HCT116 (cell line): ENCODE data around the gene CAMK1D. TPM values are rescaled to one million over a fixed set of nuclear protein-coding genes. Genes with fewer than 3 reads are reported as not detected.

Source experiments
- ATAC-seq: fragments of 200-7000 bp; cut with Tn5 transposase; 2 replicates; pipeline ENCODE4 v1.9.1; 2020; ENCODE audit warnings: mild to moderate bottlenecking, moderate library complexity
- BruUV-seq: library from RNA; stranded (reverse); fragments of 400-500 nt; replicated peaks from 2 replicates; lab custom pipeline; 2021; lab: Mats Ljungman, UMichigan
- CTCF ChIA-PET: fragments of 300-600 bp; sonication (Branson Sonifier 250); formaldehyde crosslinking; loops from one replicate; lab custom pipeline; 2021; ENCODE audit warnings: antibody characterized with exemption; lab: Charles Lee
- POLR2A ChIA-PET: fragments of 300-600, 350-600 bp; sonication (Branson Sonifier 250); formaldehyde crosslinking; loops from one replicate; lab custom pipeline; 2021; ENCODE audit warnings: antibody characterized with exemption; lab: Charles Lee
- RAD21 ChIA-PET, 2 experiments: fragments of 300-600 bp; sonication (Branson Sonifier 250); formaldehyde crosslinking; loops; one replicate each; lab custom pipeline; 2023; ENCODE audit warnings: low total read pairs in 2 of 2; ENCODE audit not compliant: uncharacterized antibody in 2 of 2, unreplicated experiment in 2 of 2, low non-redundant PET in 1 of 2; lab: Charles Lee
- DNase-seq: peaks from one replicate; pipeline ENCODE4 v3.0.0-alpha.2; 2010; ENCODE audit warnings: low read depth, low spot score
- H2AFZ ChIP-seq: fragments of 200-600 bp; shearing (Covaris generic), sonication (generic); 2 replicates; pipeline ENCODE4 v1.6.1; 2017; ENCODE audit warnings: low read depth, mixed run types, mixed read lengths, antibody characterized with exemption, low read length; ENCODE audit not compliant: poor library complexity, severe bottlenecking
- H3K27ac ChIP-seq: 2 replicates; pipeline ENCODE4 v1.5.1; 2012; ENCODE audit warnings: low read depth, low read length
- H3K27me3 ChIP-seq: fragments of 200-600 bp; sonication (generic); 2 replicates; pipeline ENCODE4 v1.6.1; 2016; ENCODE audit warnings: mixed run types, low read length, mixed read lengths; ENCODE audit not compliant: insufficient read depth
- H3K36me3 ChIP-seq, 2 experiments: fragments of 200-500 bp in 1 of 2; fragments of 200-600 bp in 1 of 2; sonication (Bioruptor generic) in 1 of 2; sonication (generic) in 1 of 2; 2 replicates each; pipeline versions ENCODE4 v1.5.1 to v1.6.1; 2014 to 2016; ENCODE audit warnings: low read length in 2 of 2, inconsistent platforms in 1 of 2, mixed read lengths in 1 of 2, mixed run types in 1 of 2; ENCODE audit not compliant: insufficient read depth in 2 of 2, control insufficient read depth in 1 of 2
- H3K4me1 ChIP-seq, 2 experiments: fragments of 200-600 bp in 1 of 2; sonication (generic) in 1 of 2; 2 replicates each; pipeline versions ENCODE4 v1.5.1 to v1.6.1; 2012 to 2017; ENCODE audit warnings: low read length in 2 of 2, inconsistent platforms in 1 of 2, mild to moderate bottlenecking in 1 of 2, mixed read lengths in 1 of 2, mixed run types in 1 of 2, moderate library complexity in 1 of 2; ENCODE audit not compliant: insufficient read depth in 2 of 2, control insufficient read depth in 1 of 2
- H3K4me2 ChIP-seq: fragments of 200-600 bp; sonication (generic); 2 replicates; pipeline ENCODE4 v1.6.1; 2017; ENCODE audit warnings: mixed run types, low read length, mixed read lengths
- H3K4me3 ChIP-seq, 2 experiments: fragments of 200-600 bp in 1 of 2; sonication (generic) in 1 of 2; replicated peaks in 1 of 2; 2 replicates each; pipeline ENCODE4 v1.5.1; 2011 to 2016; ENCODE audit warnings: low read length in 2 of 2, control low read depth in 1 of 2, low read depth in 1 of 2, mild to moderate bottlenecking in 1 of 2, mixed read lengths in 1 of 2, mixed run types in 1 of 2
- H3K79me2 ChIP-seq: fragments of 200-600 bp; sonication (generic); 2 replicates; pipeline ENCODE4 v1.6.1; 2017; ENCODE audit warnings: mild to moderate bottlenecking, mixed run types, low read length, moderate library complexity, mixed read lengths; ENCODE audit not compliant: insufficient read depth
- H3K9ac ChIP-seq: fragments of 200-600 bp; sonication (generic); 2 replicates; pipeline ENCODE4 v1.6.1; 2016; ENCODE audit warnings: low read length, mixed read lengths
- H3K9me2 ChIP-seq: fragments of 200-600 bp; sonication (generic), shearing (Covaris generic); 2 replicates; pipeline ENCODE4 v1.6.1; 2017; ENCODE audit warnings: mixed run types, mild to moderate bottlenecking, moderate library complexity; ENCODE audit not compliant: insufficient read depth
- H3K9me3 ChIP-seq, 2 experiments: fragments of 200-500 bp in 1 of 2; fragments of 200-600 bp in 1 of 2; sonication (Bioruptor generic) in 1 of 2; sonication (generic) in 1 of 2; 2 replicates each; pipeline ENCODE4 v1.6.1; 2014 to 2017; ENCODE audit warnings: low read length in 2 of 2, mixed read lengths in 2 of 2, inconsistent platforms in 1 of 2, low read depth in 1 of 2, mild to moderate bottlenecking in 1 of 2, mixed run types in 1 of 2, moderate library complexity in 1 of 2; ENCODE audit not compliant: control insufficient read depth in 1 of 2, insufficient read depth in 1 of 2
- H4K20me1 ChIP-seq: fragments of 200-600 bp; sonication (generic), shearing (Covaris generic); 2 replicates; pipeline ENCODE4 v1.6.1; 2017; ENCODE audit warnings: mixed run types, mild to moderate bottlenecking, moderate library complexity; ENCODE audit not compliant: insufficient read depth
- CBX3 ChIP-seq: IDR thresholded peaks from 2 replicates; pipeline ENCODE4 v1.6.1; 2012; ENCODE audit warnings: low read depth
- CEBPB ChIP-seq: IDR thresholded peaks from 2 replicates; pipeline ENCODE4 v1.6.1; 2012; ENCODE audit warnings: low read depth
- EGR1 ChIP-seq: IDR thresholded peaks from 2 replicates; pipeline ENCODE4 v1.6.1; 2012; ENCODE audit warnings: low read depth
- ELF1 ChIP-seq: IDR thresholded peaks from 2 replicates; pipeline ENCODE4 v1.6.1; 2012; ENCODE audit warnings: low read depth, borderline replicate concordance
- FOSL1 ChIP-seq: IDR thresholded peaks from 2 replicates; pipeline ENCODE4 v1.6.1; 2012; ENCODE audit warnings: low read depth
- POLR2AphosphoS5 ChIP-seq: IDR thresholded peaks from 2 replicates; pipeline ENCODE4 v1.6.1; 2011; ENCODE audit warnings: mild to moderate bottlenecking, low read depth, low read length, moderate library complexity
- SIN3A ChIP-seq: IDR thresholded peaks from 2 replicates; pipeline ENCODE4 v1.6.1; 2012; ENCODE audit warnings: low read depth
- SP1 ChIP-seq: IDR thresholded peaks from 2 replicates; pipeline ENCODE4 v1.6.1; 2012; ENCODE audit warnings: low read depth
- SRF ChIP-seq: IDR thresholded peaks from 2 replicates; pipeline ENCODE4 v1.6.1; 2012; ENCODE audit warnings: low read depth
- TCF7L2 ChIP-seq: IDR thresholded peaks from 2 replicates; pipeline ENCODE4 v1.7.0; 2011; ENCODE audit warnings: borderline replicate concordance, inconsistent platforms; ENCODE audit not compliant: insufficient read depth, insufficient read length; ENCODE audit errors: extremely low read depth
- YY1 ChIP-seq: IDR thresholded peaks from 2 replicates; pipeline ENCODE4 v1.6.1; 2011; ENCODE audit warnings: low read length, low read depth, moderate library complexity, mild to moderate bottlenecking; ENCODE audit not compliant: insufficient replicate concordance; ENCODE audit errors: extremely low read depth
- ZFX ChIP-seq: fragments of 450-650 bp; IDR thresholded peaks from 2 replicates; pipeline ENCODE4 v1.6.1; 2017
- ZNF274 ChIP-seq: fragments of 200-500 bp; sonication (Bioruptor generic); IDR thresholded peaks from 2 replicates; pipeline ENCODE4 v1.6.1; 2014; ENCODE audit warnings: mild to moderate bottlenecking, low read depth, low read length, inconsistent platforms
- intact Hi-C: fragments of 100-400 bp; cut with micrococcal nuclease; formaldehyde crosslinking; loops from 2 replicates; pipeline ENCODE4 v1.10.0; 2022
- total RNA-seq: library from RNA; stranded (reverse); gene quantifications from one replicate; pipeline ENCODE4 v1.2.1, GENCODE V29; 2021; ENCODE audit not compliant: unreplicated experiment
- TF ChIP-seq, protein P1 (sequence below), 3 experiments: fragments of 200-600 bp in 1 of 3; sonication (generic) in 1 of 3; IDR thresholded peaks in 2 of 3; conservative IDR thresholded peaks in 1 of 3; 2 replicates each; pipeline ENCODE4 v1.5.1; 2012 to 2017; ENCODE audit warnings: low read depth in 2 of 3, low read length in 2 of 3, antibody characterized with exemption in 1 of 3, borderline replicate concordance in 1 of 3, control low read depth in 1 of 3, mild to moderate bottlenecking in 1 of 3, mixed read lengths in 1 of 3, mixed run types in 1 of 3, moderate library complexity in 1 of 3; ENCODE audit not compliant: insufficient read depth in 1 of 3
- TF ChIP-seq, protein P2 (sequence below): IDR thresholded peaks from 2 replicates; pipeline ENCODE4 v1.6.1; 2012; ENCODE audit warnings: low read depth
- TF ChIP-seq, protein P3 (sequence below): IDR thresholded peaks from 2 replicates; pipeline ENCODE4 v1.6.1; 2012
- TF ChIP-seq, protein P4 (sequence below): IDR thresholded peaks from 2 replicates; pipeline ENCODE4 v1.6.1; 2011; ENCODE audit warnings: mild to moderate bottlenecking, low read length, moderate library complexity; ENCODE audit not compliant: insufficient replicate concordance; ENCODE audit errors: extremely low read depth

CAMK1D gene
- total RNA-seq, 1 experiment from 2014 or later: 9.6 TPM

DNA sequence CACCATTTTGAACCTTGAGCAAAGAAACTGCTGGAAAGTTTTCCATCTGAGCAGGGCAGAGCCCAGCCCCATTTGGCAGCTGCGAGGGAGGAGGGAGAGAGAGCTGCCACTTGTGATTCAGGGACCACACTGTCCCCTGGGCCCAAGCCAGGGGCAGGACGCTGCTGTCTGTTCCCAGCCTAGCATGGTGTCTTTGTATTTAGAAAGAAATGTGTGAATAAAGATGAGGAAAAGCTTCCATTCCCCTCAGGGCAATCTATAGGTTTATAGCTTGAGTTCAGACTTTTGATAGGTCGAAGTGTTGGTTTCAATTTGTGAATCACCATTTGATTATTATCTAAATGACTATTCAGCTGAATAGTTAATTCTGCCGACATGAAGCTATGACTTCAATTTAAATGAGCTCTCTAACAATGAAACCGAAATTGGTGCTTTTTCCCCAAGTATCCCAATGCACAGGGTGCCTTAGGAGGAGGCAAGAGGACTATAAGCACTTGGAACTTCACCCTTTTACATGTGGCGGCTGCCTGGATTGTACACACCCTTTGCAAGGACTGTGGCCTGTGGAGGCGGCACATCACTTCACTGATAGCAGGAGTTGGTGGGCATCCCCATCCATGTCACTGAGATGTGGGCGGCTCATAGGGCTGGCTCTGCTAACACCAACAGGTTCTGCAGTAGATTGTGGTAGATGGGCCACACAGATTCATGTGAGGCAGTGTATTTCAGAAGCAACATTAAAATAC lies 428.7 kb downstream of the CAMK1D start:
- H4K20me1 ChIP-seq: no peaks in the 10 kb centered on the region
- ATAC-seq (no peak), DNase-seq (no peak)
- RAD21 ChIA-PET: no interaction called here
- no peak for TF ChIP-seq ZNF274
- TF ChIP-seq, protein P1, sequence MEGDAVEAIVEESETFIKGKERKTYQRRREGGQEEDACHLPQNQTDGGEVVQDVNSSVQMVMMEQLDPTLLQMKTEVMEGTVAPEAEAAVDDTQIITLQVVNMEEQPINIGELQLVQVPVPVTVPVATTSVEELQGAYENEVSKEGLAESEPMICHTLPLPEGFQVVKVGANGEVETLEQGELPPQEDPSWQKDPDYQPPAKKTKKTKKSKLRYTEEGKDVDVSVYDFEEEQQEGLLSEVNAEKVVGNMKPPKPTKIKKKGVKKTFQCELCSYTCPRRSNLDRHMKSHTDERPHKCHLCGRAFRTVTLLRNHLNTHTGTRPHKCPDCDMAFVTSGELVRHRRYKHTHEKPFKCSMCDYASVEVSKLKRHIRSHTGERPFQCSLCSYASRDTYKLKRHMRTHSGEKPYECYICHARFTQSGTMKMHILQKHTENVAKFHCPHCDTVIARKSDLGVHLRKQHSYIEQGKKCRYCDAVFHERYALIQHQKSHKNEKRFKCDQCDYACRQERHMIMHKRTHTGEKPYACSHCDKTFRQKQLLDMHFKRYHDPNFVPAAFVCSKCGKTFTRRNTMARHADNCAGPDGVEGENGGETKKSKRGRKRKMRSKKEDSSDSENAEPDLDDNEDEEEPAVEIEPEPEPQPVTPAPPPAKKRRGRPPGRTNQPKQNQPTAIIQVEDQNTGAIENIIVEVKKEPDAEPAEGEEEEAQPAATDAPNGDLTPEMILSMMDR (IDR thresholded peaks at IDR 0.05 in 2 of 3, conservative IDR thresholded peaks at IDR 0.05 in 1 of 3; ENCODE audit: borderline replicate concordance in 1 of 3, insufficient read depth in 1 of 3, low read depth in 2 of 3, low read length in 2 of 3): no peak
- TF ChIP-seq CEBPB: no peak
- TF ChIP-seq, protein P2, sequence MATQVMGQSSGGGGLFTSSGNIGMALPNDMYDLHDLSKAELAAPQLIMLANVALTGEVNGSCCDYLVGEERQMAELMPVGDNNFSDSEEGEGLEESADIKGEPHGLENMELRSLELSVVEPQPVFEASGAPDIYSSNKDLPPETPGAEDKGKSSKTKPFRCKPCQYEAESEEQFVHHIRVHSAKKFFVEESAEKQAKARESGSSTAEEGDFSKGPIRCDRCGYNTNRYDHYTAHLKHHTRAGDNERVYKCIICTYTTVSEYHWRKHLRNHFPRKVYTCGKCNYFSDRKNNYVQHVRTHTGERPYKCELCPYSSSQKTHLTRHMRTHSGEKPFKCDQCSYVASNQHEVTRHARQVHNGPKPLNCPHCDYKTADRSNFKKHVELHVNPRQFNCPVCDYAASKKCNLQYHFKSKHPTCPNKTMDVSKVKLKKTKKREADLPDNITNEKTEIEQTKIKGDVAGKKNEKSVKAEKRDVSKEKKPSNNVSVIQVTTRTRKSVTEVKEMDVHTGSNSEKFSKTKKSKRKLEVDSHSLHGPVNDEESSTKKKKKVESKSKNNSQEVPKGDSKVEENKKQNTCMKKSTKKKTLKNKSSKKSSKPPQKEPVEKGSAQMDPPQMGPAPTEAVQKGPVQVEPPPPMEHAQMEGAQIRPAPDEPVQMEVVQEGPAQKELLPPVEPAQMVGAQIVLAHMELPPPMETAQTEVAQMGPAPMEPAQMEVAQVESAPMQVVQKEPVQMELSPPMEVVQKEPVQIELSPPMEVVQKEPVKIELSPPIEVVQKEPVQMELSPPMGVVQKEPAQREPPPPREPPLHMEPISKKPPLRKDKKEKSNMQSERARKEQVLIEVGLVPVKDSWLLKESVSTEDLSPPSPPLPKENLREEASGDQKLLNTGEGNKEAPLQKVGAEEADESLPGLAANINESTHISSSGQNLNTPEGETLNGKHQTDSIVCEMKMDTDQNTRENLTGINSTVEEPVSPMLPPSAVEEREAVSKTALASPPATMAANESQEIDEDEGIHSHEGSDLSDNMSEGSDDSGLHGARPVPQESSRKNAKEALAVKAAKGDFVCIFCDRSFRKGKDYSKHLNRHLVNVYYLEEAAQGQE: no peak
- TF ChIP-seq EGR1: no peak
- TF ChIP-seq CBX3: no peak
- no peak for TF ChIP-seq FOSL1
- no peak for TF ChIP-seq SP1
- TF ChIP-seq TCF7L2: no peak
- no peak for TF ChIP-seq ELF1
- TF ChIP-seq, protein P3, sequence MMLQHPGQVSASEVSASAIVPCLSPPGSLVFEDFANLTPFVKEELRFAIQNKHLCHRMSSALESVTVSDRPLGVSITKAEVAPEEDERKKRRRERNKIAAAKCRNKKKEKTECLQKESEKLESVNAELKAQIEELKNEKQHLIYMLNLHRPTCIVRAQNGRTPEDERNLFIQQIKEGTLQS: no peak
- TF ChIP-seq YY1: no peak
- no peak for TF ChIP-seq POLR2AphosphoS5
- TF ChIP-seq, protein P4, sequence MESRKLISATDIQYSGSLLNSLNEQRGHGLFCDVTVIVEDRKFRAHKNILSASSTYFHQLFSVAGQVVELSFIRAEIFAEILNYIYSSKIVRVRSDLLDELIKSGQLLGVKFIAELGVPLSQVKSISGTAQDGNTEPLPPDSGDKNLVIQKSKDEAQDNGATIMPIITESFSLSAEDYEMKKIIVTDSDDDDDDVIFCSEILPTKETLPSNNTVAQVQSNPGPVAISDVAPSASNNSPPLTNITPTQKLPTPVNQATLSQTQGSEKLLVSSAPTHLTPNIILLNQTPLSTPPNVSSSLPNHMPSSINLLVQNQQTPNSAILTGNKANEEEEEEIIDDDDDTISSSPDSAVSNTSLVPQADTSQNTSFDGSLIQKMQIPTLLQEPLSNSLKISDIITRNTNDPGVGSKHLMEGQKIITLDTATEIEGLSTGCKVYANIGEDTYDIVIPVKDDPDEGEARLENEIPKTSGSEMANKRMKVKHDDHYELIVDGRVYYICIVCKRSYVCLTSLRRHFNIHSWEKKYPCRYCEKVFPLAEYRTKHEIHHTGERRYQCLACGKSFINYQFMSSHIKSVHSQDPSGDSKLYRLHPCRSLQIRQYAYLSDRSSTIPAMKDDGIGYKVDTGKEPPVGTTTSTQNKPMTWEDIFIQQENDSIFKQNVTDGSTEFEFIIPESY: no peak
- no peak for TF ChIP-seq ZFX
- TF ChIP-seq SRF: no peak
- TF ChIP-seq SIN3A: no peak
- no peak overlapping the region for H3K9ac ChIP-seq
- no peaks in the 10 kb centered on the region for H3K79me2 ChIP-seq
- BruUV-seq: no TSS peak
- POLR2A ChIA-PET: no interaction called here
- H2AFZ ChIP-seq: no peak overlapping the region
- CTCF ChIA-PET: no interaction called here
- H3K4me3 ChIP-seq: no peak overlapping the region
- peaks cover 2 to 6% of the 10 kb centered on the region in 2 experiments; a peak in 3 of 4 replicates for H3K4me1 ChIP-seq
- no peak overlapping the region for H3K4me2 ChIP-seq
- no peaks in the 10 kb centered on the region for H3K27me3 ChIP-seq
- no peaks in the 10 kb centered on the region for H3K36me3 ChIP-seq
- no peaks in the 10 kb centered on the region for H3K9me3 ChIP-seq
- H3K27ac ChIP-seq: no peak overlapping the region
- intact Hi-C loops: no loop called here
- H3K9me2 ChIP-seq: no peaks in the 10 kb centered on the region
